Activated CD8-positive, alpha-beta memory T cell treated with anti-CD3 and anti-CD28 coated beads for 48 hours (primary cell): ENCODE data around the gene GTF2F2.

Source experiments
- DNase-seq, 3 experiments: peaks; one replicate each; pipeline ENCODE4 v3.0.0-alpha.2; 2020; ENCODE audit warnings: low read depth in 2 of 3, low spot score in 2 of 3

GTF2F2 gene

GRCh38 chr13:45120967-45121831 is 889 bp downstream of the GTF2F2 start:
- no peak for DNase-seq

- no peak for DNase-seq
These were observed 2.6 kb downstream of the GTF2F2 start for GRCh38 chr13:45122941-45123340.

GRCh38 chr13:45132369-45133064 is 12.2 kb downstream of the GTF2F2 start:
- no peak for DNase-seq

GRCh38 chr13:45133396-45134118 is 13.2 kb downstream of the GTF2F2 start:
- DNase-seq, result no peak

- DNase-seq, result no peak
These were observed 16.6 kb downstream of the GTF2F2 start for GRCh38 chr13:45136741-45137504.

- no peak for DNase-seq
These were observed 17.2 kb downstream of the GTF2F2 start for GRCh38 chr13:45137526-45137925.

GRCh38 chr13:45138282-45138681 is 18.0 kb downstream of the GTF2F2 start:
- DNase-seq, result no peak

- DNase-seq, result no peak
These were observed 21.1 kb downstream of the GTF2F2 start for GRCh38 chr13:45141369-45141768.

- DNase-seq, result no peak
These were observed 22.4 kb downstream of the GTF2F2 start for GRCh38 chr13:45142440-45143345.

GRCh38 chr13:45143346-45143751 is 23.0 kb downstream of the GTF2F2 start:
- DNase-seq, result no peak

GRCh38 chr13:45149964-45150363 is 29.7 kb downstream of the GTF2F2 start:
- no peak for DNase-seq

- DNase-seq, result no peak
These were observed 36.5 kb downstream of the GTF2F2 start for GRCh38 chr13:45156565-45157361.

- DNase-seq, result no peak
These were observed 41.9 kb downstream of the GTF2F2 start for GRCh38 chr13:45162194-45162593.

GRCh38 chr13:45162821-45163220 is 42.5 kb downstream of the GTF2F2 start:
- no peak for DNase-seq

GRCh38 chr13:45166858-45167257 is 46.5 kb downstream of the GTF2F2 start:
- no peak for DNase-seq

GRCh38 chr13:45167611-45168554 is 47.6 kb downstream of the GTF2F2 start:
- DNase-seq, result no peak

- no peak for DNase-seq
These were observed 48.2 kb downstream of the GTF2F2 start for GRCh38 chr13:45168555-45168930.

- DNase-seq, result no peak
These were observed 54.2 kb downstream of the GTF2F2 start for GRCh38 chr13:45174478-45174877.
